GM19452 (cell line): ENCODE data around the gene SEC16A.

Source experiments
- ATAC-seq: cut with Tn5 transposase; IDR thresholded peaks from one replicate; pipeline ENCODE4 v1.9.1; 2021; ENCODE audit not compliant: unreplicated experiment

SEC16A gene

DNA sequence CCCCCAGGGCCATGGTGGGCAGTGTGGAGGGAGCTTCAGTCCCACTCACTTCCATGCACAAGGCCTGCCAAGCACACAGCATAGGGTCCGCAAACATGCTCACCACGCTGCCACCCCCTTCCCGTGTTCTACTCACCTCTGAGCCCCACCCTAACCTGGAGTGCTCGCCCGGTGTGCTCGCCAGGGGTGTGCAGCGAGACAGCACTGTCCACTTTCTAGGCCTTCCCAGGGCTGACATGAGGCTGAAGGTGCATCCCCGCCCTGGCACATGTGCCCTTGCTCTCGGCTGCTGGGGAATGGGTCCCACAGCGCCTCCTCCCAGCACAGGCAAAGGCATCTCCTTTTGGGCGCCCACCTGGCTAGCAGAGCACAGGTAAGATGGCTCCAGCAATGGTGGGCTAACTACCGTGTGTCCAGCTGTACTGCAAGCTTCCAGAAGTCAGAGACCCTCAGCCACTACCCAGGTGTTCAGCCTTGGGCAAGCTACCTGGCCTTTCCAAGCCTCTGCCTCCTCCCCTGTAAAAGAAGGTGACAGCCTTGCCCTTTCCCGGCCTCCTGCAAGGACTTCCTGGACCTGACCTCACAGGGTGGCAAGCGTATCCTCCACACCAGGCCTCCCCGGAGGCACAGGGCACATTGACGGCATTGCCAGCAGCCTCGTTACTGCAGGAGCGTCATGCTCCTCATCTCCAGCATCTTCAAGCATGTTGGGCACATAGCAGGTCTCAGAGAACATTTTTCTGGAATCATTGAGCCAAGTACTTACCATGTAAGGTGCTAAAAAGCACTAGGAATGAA lies 4.2 kb upstream of the SEC16A start:
- ATAC-seq, result no peak

- ATAC-seq, result no peak
Observed at GRCh38 chr9:136486131-136486530, 3.3 kb upstream of the SEC16A start.

GRCh38 chr9:136485049-136486045 lies 2.5 kb upstream of the SEC16A start:
- no peak for ATAC-seq

DNA sequence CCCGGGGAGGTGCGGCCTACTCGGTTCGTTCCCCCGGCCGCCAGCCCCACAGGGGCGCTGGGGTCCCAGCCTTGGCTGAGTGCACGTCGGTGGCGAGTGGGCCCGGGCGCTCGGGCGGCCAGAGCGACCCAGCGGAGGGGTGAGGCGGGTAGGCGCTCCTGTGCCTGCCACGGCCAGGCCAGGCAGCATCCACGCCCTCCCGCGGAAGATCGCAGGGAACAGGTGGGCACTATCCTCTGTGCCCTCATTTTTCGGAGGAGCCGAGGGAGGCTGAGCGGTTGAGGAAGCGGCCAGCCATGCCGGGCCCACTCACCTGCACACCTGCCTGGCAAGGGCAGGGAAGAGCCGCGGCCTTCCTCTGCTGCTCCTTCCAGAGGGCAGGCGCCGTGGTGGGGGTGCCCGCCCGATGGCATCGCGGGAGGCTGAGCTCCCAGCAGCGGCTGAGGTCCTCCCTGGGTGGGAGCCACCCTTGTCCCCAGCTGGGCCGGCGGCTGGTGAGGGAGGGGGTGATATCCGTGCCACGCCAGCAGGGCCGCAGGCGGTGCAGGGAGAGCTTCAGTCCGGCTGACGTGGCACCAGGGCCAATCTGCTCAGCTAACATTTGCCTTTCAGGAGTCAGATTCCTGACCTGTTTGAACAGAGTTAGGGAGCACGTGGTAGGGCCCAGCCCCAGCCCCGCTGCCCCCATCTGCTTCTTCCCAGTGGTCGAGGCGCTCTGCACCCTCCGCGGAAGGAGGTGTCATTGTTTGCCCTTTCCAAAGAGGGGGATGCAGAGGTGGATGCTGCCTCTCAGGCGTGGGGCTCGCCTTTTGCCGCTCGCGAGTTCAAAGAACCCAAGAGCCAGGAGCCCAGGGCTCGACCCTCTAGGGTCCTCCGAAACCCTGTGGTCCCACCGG lies 1.6 kb upstream of the SEC16A start:
- ATAC-seq, result no peak

- ATAC-seq, result peak; percentile 50
Observed at GRCh38 chr9:136483589-136484152, 831 bp upstream of the SEC16A start.

GRCh38 chr9:136482046-136482792 lies 621 bp downstream of the SEC16A start:
- ATAC-seq, result no peak

GRCh38 chr9:136481558-136481957 lies 1.3 kb downstream of the SEC16A start:
- ATAC-seq, result no peak

DNA sequence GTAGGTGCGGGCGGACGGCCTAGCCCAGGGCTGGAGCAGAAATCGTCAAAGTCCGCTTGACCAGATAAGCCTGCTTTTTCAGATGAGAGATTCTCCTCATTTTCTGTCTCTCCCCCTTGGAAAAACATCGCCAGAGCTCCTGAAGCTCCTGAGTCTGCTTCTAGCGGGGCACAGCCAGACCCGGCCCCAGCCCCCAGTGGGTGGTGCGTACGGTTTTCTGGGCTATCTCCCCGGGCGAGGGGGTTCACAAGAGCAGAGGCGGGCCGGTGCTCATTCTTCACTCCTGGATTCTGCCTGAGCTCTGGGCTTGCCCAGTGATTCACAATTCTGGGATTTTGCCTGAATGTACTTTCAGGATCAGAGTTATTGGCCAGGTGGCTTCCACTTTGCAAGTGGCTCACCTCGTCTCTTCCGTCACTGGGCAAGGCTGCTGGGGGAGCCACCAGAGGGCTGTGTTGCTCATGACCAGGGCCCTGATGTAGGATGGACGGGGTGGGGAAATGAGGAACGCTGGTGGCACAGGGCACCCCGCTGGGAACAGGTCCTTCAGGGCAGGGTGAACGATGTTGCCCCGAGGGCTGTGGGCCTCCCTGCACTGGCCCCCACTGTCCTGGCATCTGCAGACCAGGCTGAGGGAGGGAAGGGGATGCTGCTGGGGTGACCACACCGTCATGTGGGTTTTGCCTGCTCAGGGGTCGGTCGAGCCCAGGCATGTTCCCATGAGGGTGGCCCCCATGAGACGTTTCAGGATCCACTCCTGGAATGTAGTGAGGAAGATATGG lies 6.3 kb downstream of the SEC16A start:
- ATAC-seq, result no peak

- no peak for ATAC-seq
Observed at GRCh38 chr9:136474974-136475865, 7.6 kb downstream of the SEC16A start.

GRCh38 chr9:136474021-136474640 lies 8.7 kb downstream of the SEC16A start:
- ATAC-seq, result no peak

DNA sequence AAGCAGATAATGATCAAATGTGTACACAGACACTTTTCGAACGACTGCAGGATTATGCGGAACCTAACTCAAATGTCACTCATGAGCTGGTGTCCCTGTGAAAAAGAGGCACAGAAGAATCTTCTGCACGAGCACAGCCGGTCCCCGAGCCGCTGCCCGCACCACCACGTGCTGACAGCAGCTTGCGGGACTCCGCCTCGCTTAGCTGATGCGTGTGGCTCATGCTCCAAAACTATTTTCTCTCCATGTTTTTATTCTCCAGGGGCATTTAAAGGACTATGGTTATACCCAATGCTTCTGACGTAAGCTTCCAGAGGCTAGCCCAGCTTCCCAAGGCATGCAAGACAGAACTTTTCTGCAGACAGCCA lies 9.5 kb downstream of the SEC16A start:
- ATAC-seq, result no peak

GRCh38 chr9:136472640-136473353 lies 10.0 kb downstream of the SEC16A start:
- ATAC-seq, result no peak

GRCh38 chr9:136471802-136472487 lies 10.9 kb downstream of the SEC16A start:
- ATAC-seq, result no peak

DNA sequence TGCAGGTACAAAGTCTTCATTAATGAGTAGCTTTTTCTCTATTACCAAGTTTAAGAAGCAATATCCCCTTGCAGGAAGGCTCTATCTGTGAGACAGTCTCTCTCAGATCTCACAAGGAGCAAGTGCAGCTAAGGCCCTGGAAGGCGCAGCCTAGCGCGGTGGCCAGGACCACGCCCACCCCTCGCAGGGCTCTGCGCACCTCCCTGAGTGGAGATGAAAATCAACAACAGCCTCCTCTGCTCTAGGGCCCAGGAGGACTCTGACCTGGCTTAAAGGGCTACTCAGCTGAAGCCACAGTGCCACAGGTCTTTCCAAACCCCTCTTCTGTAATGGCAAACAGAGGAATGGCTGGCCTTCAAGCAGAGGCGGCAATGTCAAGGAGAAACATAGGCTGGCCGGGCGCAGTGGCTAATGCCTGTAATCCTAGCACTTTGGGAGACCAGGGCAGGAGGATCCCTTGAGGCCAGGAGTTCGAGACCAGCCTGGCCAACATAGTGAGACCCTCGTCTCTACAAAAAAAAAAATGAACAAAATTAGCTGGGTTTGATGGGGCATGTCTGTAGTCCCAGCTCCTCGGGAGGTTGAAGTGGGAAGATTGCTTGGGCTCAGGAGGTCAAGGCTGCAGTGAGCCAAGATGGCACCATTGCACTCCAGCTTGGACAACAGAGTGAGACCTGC lies 11.9 kb downstream of the SEC16A start:
- ATAC-seq, result no peak

DNA sequence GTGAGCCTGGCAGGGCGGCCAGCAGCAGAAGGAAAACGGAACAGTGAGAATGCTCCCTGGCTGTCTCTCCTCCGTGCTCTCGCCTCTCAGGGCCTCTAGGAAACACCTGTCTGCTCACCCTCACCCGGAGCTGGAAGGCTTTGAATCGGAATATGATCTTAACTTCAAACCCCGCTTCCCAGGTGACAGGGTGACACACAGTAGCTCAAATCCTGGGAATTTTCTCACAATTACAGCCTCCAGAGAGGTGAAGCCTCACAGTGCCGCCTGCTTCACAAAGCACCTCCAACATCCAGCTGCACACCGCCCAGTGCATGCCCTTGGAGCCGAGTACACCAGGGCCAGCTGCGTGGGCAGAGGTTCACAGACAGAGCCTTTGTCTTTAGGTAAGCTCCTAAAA lies 12.5 kb downstream of the SEC16A start:
- ATAC-seq, result no peak

DNA sequence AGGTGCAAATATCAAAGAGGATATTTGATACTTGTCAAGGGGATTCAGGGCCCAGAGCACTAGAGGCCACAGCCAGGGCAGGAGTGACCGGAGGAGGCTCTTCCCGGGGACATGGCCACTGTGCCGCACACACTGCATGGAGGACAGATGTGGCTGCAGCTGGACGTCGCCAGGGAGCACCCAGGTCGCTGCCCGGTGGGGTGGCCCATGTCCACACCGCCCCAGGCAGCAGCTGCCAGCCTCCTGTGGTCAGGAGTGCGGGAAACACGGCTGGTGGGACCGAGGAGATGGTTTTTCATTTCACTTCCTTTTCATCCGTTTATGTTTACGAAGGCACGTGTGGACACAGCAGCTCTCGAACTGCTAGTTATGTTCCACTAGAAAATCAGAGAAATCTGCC lies 15.1 kb downstream of the SEC16A start:
- ATAC-seq, result no peak
